MCF 10A (cell line): Measurements from ENCODE around the gene ZHX3. TPM values are rescaled to one million over a fixed set of nuclear protein-coding genes. Genes with fewer than 3 reads are reported as not detected.
A peak's percentile ranks its signal among the peaks of the same experiment; 100 is the strongest.

Experiments used
- BruUV-seq: library from RNA; stranded (reverse); fragments of 400-500 nt; replicated peaks from 2 replicates; lab custom pipeline; 2021; lab: Mats Ljungman, UMichigan
- CTCF ChIA-PET: fragments of 300-600 bp; sonication (Branson Sonifier 250); formaldehyde crosslinking; extraction: SDS; loops from one replicate; lab custom pipeline; 2021; ENCODE audit warnings: antibody characterized with exemption, inconsistent platforms; lab: Yijun Ruan, JAX
- POLR2A ChIA-PET: fragments of 300-600, 350-650 bp; sonication (Branson Sonifier 250); formaldehyde crosslinking; extraction: SDS; loops from one replicate; lab custom pipeline; 2020; ENCODE audit warnings: antibody characterized with exemption, inconsistent platforms; lab: Yijun Ruan, JAX
- DNase-seq: peaks from one replicate; pipeline ENCODE4 v3.0.0-alpha.2; 2018; ENCODE audit not compliant: unreplicated experiment
- H3K27ac Mint-ChIP-seq: one replicate; pipeline ENCODE4 v1.8.0; 2022; ENCODE audit warnings: mild to moderate bottlenecking, low read depth, mixed read lengths; ENCODE audit not compliant: unreplicated experiment
- H3K27me3 Mint-ChIP-seq: one replicate; pipeline ENCODE4 v1.8.0; 2022; ENCODE audit warnings: mixed read lengths; ENCODE audit not compliant: insufficient read depth, unreplicated experiment
- H3K36me3 Mint-ChIP-seq: one replicate; pipeline ENCODE4 v1.8.0; 2022; ENCODE audit warnings: mild to moderate bottlenecking, moderate library complexity, mixed read lengths; ENCODE audit not compliant: insufficient read depth, unreplicated experiment
- H3K4me1 Mint-ChIP-seq: one replicate; pipeline ENCODE4 v1.8.0; 2022; ENCODE audit warnings: mixed read lengths; ENCODE audit not compliant: insufficient read depth, unreplicated experiment
- H3K4me3 Mint-ChIP-seq: one replicate; pipeline ENCODE4 v1.8.0; 2022; ENCODE audit warnings: mild to moderate bottlenecking, moderate library complexity, mixed read lengths; ENCODE audit not compliant: unreplicated experiment
- H3K9me3 Mint-ChIP-seq: one replicate; pipeline ENCODE4 v1.8.0; 2022; ENCODE audit warnings: mixed read lengths; ENCODE audit not compliant: unreplicated experiment
- CTCF ChIP-seq: fragments of 200-600 bp; IDR thresholded peaks from one replicate; pipeline ENCODE4 v1.8.0; 2022; ENCODE audit warnings: antibody characterized with exemption, mild to moderate bottlenecking; ENCODE audit not compliant: unreplicated experiment
- intact Hi-C: fragments of 100-400 bp; cut with micrococcal nuclease; formaldehyde crosslinking; loops from 2 replicates; pipeline ENCODE4 v1.14.1; 2022
- total RNA-seq: library from RNA; stranded (reverse); gene quantifications from 2 replicates; pipeline ENCODE4 v1.2.3, GENCODE V29; 2022

ZHX3 gene
- total RNA-seq, 1 experiment from 2014 or later = 34.1 TPM

- Mint-ChIP-seq H3K4me1 (peaks cover 24% of the 10 kb centered on the region), H3K4me3 (no peak overlapping the region), H3K27ac (no peak overlapping the region), H3K9me3 (no peaks in the 10 kb centered on the region), H3K36me3 (peaks cover 11% of the 10 kb centered on the region), H3K27me3 (no peaks in the 10 kb centered on the region)
- ChIA-PET POLR2A (interaction anchor here (0.9 kb wide), 1 partner anchor 18 kb away, joined by 3 read pairs; no protein-coding TSS in a partner anchor), CTCF (interaction anchor here (1.0 to 2.0 kb wide), 3 partner anchors 66 to 207 kb away, joined by 4 to 9 read pairs (median 6); partner anchors contain the start of gene PLCG1)
- intact Hi-C loops = no loop called here
- no peak for DNase-seq
- BruUV-seq = no TSS peak
- TF ChIP-seq CTCF = no peak
Measured at GRCh38 chr20:41344477-41344876, 26.9 kb upstream of the ZHX3 start.

GRCh38 chr20:41342474-41343464 lies 25.2 kb upstream of the ZHX3 start:
- Mint-ChIP-seq H3K4me3 (peak overlapping the region; percentile 29), H3K4me1 (peaks cover 27% of the 10 kb centered on the region), H3K27me3 (no peaks in the 10 kb centered on the region), H3K27ac (peak overlapping the region; percentile 80), H3K9me3 (no peaks in the 10 kb centered on the region), H3K36me3 (peaks cover 11% of the 10 kb centered on the region)
- intact Hi-C loops = no loop called here
- no TSS peak for BruUV-seq
- no peak for TF ChIP-seq CTCF
- DNase-seq = no peak
- CTCF ChIA-PET = interaction anchor here (0.6 to 6.3 kb wide), 5 partner anchors 67 to 391 kb away, joined by 3 to 110 read pairs (median 4); partner anchors contain the start of gene PLCG1
- POLR2A ChIA-PET = interaction anchor here (0.7 to 6.5 kb wide), 6 partner anchors 13 to 216 kb away, joined by 3 to 48 read pairs (median 4); no protein-coding TSS in a partner anchor

- H3K36me3 Mint-ChIP-seq = peaks cover 4% of the 10 kb centered on the region
- no peak for TF ChIP-seq CTCF
- ChIA-PET POLR2A (interaction anchor here (0.6 to 6.5 kb wide), 36 partner anchors 10 to 372 kb away, joined by 3 to 65 read pairs (median 4); partner anchors contain the start of genes PLCG1 and ZHX3), CTCF (interaction anchor here (0.6 to 6.7 kb wide), 70 partner anchors 10 to 1669 kb away, joined by 3 to 314 read pairs (median 5); partner anchors contain the start of gene PLCG1)
- DNase-seq = peak; percentile 96
- BruUV-seq = no TSS peak
- intact Hi-C loops = loop anchor here (1.0 kb wide), 6 partner anchors 71 to 372 kb away; no protein-coding TSS in a partner anchor
- no peaks in the 10 kb centered on the region for H3K9me3 Mint-ChIP-seq
- peak within 1 kb of the TSS; percentile 80 for H3K4me3 Mint-ChIP-seq
- H3K27ac Mint-ChIP-seq = peak within 1 kb of the TSS; percentile 96
- H3K4me1 Mint-ChIP-seq = peaks cover 30% of the 10 kb centered on the region
- no peaks in the 10 kb centered on the region for H3K27me3 Mint-ChIP-seq
Measured at GRCh38 chr20:41340327-41341055, 23.0 kb upstream of the ZHX3 start, which contains the start of gene LPIN3. Gene LPIN3 (plus strand): TSS chr20:41340821. CDS start chr20:41345804, 4,983 bp downstream.
